GM18870 (cell line): ENCODE measurements around the gene PPP2CA.

Experiments
- ATAC-seq: cut with Tn5 transposase; IDR thresholded peaks from one replicate; pipeline ENCODE4 v1.9.1; 2021; ENCODE audit warnings: moderate library complexity; ENCODE audit not compliant: unreplicated experiment

The PPP2CA gene

DNA sequence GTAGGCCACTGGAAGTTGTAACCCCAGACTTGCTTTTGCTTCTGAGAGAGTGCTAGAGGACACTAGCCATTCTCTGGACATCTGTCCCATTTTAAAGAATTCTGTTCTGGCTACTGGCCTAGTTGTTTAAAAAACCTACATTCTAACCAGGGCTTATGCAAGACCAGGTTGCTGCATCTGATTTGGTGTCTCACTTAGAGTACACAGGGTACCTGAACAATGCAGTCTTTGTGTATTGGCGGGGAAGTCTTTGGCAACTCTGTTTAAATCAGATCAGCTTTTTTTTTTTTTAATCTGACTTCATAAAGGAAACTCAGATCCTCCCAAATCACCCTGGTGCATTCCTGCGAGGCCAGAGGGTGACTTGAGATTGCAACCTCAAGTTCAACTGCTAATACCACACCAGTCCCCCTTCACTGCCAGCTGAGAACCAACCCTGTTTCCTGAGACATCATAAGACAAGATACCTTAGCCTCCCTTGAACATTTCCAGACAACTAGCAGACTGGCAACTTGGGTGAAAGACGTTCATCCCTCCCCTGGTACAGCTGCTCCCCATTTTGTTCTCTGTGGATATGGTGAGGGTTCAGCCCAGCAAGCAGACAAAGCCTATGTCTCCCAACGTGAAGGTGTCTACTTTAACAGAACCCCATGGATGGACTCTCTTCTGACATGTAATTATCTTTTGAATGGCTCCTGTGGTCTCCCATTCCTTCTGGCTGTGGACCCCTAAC lies 76.1 kb downstream of the PPP2CA start:
- ATAC-seq = no peak

DNA sequence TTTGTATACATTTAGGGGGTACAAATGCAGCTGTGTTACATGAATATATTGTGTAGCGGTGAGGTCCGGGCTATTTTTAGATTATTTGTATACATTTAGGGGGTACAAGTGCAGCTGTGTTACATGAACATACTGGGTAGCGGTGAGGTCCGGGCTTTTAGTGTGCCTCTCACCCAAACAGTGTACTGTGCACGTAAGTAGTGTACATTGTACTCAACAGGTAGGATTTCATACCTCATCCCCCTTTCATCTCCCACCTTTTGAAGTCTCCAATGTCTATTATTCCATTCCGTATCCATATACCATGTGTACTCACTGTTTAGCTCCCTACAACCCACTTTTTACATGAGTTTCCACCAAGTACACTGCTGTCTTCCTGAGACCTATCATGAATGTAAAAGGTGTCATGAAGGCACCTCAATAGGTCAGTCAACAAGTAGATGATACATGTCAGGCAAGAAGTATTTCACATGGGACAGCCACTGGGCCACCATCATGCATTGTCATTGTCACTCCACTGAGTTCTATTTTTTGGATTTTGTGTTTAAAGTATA lies 76.8 kb downstream of the PPP2CA start:
- no peak for ATAC-seq

DNA sequence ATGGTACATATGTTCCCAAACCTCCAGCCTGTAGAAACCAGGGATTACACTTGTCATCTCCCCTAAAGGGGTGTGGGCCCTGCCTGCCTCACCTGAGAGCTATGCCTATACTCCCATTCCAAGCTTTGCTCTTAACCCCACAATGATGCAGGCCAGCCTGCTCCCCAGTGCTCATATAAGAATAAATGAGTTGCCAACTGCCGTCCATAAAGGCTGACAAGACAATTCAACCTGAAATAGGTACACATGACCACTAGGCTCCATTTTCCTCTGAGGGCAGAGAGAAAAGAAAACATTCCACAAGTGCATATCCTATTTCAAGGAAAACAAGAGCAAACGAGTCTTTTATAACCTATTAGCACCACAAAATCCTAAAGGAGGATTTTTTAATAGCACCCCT lies 77.6 kb downstream of the PPP2CA start:
- ATAC-seq = no peak

DNA sequence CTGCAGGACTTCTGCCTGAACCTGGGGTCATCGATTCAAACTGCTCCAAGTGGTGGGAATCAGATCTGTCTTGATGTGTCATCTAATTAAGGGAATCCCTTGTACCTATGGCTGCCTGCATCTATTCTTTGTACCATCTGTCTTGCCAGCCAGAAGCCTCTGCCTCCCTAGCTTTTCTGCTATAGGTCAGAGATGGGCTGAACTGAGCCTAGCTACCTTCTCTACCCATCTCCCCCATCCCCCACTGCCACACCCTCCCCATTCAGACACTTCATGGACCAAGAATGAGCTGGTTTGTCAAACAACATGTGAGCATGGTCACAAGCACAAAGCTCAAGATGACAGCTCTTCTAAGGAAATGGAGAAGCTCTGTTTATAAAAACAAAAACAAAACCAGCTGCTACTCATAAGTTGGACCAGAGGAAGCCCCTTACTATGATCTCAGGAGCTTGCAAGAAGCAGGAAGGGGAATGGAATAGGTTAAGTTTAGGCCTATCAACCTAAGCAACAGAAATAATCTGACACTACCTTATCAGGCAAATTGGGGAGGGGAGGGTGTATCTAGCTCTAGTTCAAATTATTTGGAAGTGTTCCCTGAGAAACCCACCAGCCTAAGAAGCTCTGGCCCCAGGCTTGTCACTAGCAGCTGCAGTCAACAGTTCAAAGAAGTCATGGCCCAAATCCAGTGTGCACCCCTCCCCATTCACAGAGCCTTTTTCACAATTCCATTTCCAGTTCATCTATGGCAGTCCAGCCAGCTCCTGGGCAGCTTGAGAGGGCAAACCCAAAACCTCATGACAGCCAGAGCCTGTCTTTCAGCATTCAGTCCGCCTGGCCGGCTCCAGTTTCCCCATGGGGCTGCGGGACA lies 79.0 kb downstream of the PPP2CA start:
- no peak for ATAC-seq

DNA sequence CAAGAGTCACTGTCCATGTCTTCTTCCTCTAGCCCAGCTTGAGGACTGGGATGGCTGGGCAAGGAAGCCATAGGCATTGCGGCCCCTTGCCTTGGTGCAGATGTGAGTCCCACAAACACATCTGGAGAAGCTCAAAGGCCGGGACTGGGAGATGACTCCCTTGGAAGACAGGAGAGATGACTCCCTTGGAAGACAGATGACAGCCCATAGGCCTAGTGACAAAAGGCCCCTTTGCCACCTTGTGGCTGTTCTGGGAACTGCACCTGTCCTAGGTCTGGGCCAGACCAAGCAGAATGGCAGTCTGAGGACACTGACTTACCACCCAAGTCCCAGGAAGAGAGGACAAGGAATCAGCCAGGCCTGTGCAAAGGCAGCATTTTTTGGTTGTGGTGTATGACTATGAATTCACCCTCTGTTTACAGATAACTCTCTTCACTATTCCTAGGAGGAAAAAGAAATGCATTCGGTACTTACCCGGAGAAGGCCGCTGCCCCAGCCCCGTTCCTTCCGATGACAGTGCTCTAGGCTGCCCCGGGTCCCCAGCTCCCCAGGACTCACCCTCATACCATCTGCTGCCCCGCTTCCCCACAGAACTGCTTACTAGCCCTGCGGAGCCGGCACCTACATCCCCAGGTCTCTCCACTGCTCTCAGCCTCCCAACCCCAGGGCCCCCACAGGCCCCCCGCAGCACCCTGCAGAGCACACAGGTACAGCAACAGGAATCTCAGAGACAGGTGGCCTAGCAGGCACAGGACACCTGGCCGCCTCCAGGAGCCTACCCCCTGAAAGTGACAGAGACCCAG lies 79.9 kb downstream of the PPP2CA start:
- ATAC-seq = peak; percentile 56

DNA sequence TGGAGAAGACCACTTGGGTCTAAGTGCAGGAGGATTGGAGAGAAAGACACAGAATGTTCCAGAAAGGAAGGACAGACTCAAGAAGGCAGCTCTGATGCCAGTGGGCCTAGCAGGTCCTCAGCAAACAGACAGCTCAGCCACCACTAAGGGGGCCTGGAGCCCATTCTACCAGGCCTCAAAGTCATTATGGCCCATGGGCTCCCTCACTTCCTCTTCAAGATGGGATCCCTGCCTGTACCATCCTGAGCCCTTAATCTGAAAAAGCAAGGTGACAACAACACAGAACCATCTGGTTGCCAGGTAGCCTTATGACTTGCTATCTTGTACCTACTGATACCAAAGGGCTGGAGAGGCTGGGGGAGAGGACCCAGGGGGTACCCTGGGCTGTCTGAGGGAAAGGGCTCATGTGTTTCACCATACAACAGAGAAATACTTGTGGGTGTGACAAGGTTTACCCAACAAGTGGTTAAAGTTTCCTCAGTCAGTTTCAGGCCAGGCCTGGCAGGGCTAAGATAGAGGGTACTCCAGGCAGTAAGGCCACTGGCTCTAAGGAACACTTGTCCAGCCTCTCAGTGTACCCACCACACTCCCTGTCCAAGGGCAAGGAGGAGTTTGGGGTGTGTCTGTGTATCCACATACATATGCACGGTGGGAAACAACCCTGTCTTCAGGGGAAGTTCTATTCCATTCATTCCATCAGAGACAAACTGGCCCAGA lies 80.7 kb downstream of the PPP2CA start:
- no peak for ATAC-seq
